ENCODE data around the gene FBP2.

GRCh38 chr9:94630833-94631232 lies 37.2 kb upstream of the FBP2 start:
- TF ChIP-seq, protein P1, sequence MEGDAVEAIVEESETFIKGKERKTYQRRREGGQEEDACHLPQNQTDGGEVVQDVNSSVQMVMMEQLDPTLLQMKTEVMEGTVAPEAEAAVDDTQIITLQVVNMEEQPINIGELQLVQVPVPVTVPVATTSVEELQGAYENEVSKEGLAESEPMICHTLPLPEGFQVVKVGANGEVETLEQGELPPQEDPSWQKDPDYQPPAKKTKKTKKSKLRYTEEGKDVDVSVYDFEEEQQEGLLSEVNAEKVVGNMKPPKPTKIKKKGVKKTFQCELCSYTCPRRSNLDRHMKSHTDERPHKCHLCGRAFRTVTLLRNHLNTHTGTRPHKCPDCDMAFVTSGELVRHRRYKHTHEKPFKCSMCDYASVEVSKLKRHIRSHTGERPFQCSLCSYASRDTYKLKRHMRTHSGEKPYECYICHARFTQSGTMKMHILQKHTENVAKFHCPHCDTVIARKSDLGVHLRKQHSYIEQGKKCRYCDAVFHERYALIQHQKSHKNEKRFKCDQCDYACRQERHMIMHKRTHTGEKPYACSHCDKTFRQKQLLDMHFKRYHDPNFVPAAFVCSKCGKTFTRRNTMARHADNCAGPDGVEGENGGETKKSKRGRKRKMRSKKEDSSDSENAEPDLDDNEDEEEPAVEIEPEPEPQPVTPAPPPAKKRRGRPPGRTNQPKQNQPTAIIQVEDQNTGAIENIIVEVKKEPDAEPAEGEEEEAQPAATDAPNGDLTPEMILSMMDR (IDR thresholded peaks at IDR 0.05): no peak
- TF ChIP-seq EZH2 (IDR thresholded peaks at IDR 0.05; ENCODE audit: borderline replicate concordance, insufficient read depth, low read depth, low read length, poor library complexity, severe bottlenecking): no peak

Measured in B cell (primary cell).